ENCODE data around the gene AOC3. TPM values are rescaled to one million over a fixed set of nuclear protein-coding genes. Genes with fewer than 3 reads are reported as not detected.

AOC3 gene
- total and polyA plus RNA-seq, 2 of the 8 experiments (the other 6 are each of a cell fraction or from before 2014, with no cell fraction given), result 2.5 to 2.7 TPM

DNA sequence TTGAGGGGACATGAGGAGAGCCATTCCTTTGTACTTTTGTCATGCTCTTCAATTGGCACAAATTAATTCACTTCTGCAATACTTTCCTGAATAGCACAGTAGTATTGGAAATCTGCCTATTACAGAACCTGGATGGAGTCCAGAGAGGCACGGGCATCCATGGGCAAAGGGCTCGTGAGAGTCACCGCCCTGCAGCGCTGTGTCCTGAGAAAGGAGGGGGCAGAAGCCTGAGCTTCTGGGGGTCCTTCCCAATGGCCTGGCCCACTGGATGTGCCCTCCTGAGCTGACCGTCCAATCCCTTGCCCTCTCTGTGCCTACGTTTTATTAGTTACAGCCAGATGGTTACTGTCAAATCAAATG, 53.1 kb downstream of the AOC3 start:
- no peak overlapping the region for H3K9ac ChIP-seq (replicated peaks in 1 of 4; ENCODE audit: extremely low read depth in 1 of 4, low read depth in 3 of 4, low read length in 3 of 4)
- no peak overlapping the region for H3K14ac ChIP-seq (ENCODE audit: insufficient read length)
- ChIA-PET CTCF (ENCODE audit: partially characterized antibody) (interaction anchor here (0.7 to 3.5 kb wide), 3 partner anchors 13 to 60 kb away, joined by 3 to 16 read pairs (median 3); partner anchors contain the start of gene AOC2), POLR2A (ENCODE audit: partially characterized antibody) (interaction anchor here (1.4 kb wide), 1 partner anchor 56 kb away, joined by 3 read pairs; no protein-coding TSS in a partner anchor)
- 93% methylated on average over 6 of the region's 6 CpGs; no CpG with 5 or more reads in 1 of the 2 experiments for WGBS, 2 experiments (ENCODE audit: extremely low coverage in 1 of 2, insufficient coverage in 1 of 2, insufficient read length in 1 of 2, insufficient replicate concordance in 2 of 2, low coverage in 1 of 2, low lambda C conversion rate in 2 of 2, missing lambda C conversion rate in 1 of 2)
- no peaks in the 10 kb centered on the region for H3K36me3 ChIP-seq (ENCODE audit: control insufficient read depth in 2 of 4, insufficient read depth in 4 of 4, low read length in 3 of 4)
- no peak overlapping the region for H3K27ac ChIP-seq (ENCODE audit: low read depth, low read length)
- no peak overlapping the region; the same call in 1 of the 2 replicates for H3K18ac ChIP-seq (ENCODE audit: extremely low read depth, low read length)
- H2BK120ac ChIP-seq (replicated peaks; ENCODE audit: low read depth, low read length), result no peak overlapping the region
- H3K56ac ChIP-seq (replicated peaks; ENCODE audit: insufficient read length, low read depth, low read length), result no peak overlapping the region
- H4K91ac ChIP-seq (replicated peaks; ENCODE audit: insufficient read length, low read length), result no peak overlapping the region
- FAIRE-seq (no peak), DNase-seq (ENCODE audit: low read depth in 1 of 2, low spot score in 2 of 2) (no peak)
- no peak overlapping the region for H3K4me2 ChIP-seq (ENCODE audit: insufficient read depth in 1 of 2, low read depth in 2 of 2, low read length in 2 of 2)
- H3K9me3 ChIP-seq (ENCODE audit: insufficient read depth in 2 of 2, low read depth in 1 of 2, low read length in 1 of 2), result no peaks in the 10 kb centered on the region
- no peak overlapping the region for H2BK15ac ChIP-seq (ENCODE audit: low read length)
- H3K23me2 ChIP-seq (ENCODE audit: low read depth, low read length), result no peaks in the 10 kb centered on the region
- no peak overlapping the region for H2BK12ac ChIP-seq (ENCODE audit: low read depth, low read length)
- H2BK5ac ChIP-seq (ENCODE audit: low read depth, low read length), result no peak overlapping the region
- no peak overlapping the region for H3K23ac ChIP-seq (ENCODE audit: insufficient read length)
- no peaks in the 10 kb centered on the region for H3K4me1 ChIP-seq (replicated peaks in 1 of 4; ENCODE audit: control insufficient read depth in 3 of 4, insufficient read depth in 4 of 4, low read length in 3 of 4)
- no peak overlapping the region for H3K4ac ChIP-seq (replicated peaks; ENCODE audit: insufficient read length, low read depth, low read length)
- H2BK20ac ChIP-seq (ENCODE audit: low read length), result no peak overlapping the region
- H2AFZ ChIP-seq (ENCODE audit: low read length), result no peak overlapping the region
- H3K79me2 ChIP-seq (ENCODE audit: control insufficient read depth in 1 of 2, insufficient read depth in 2 of 2, low read length in 2 of 2), result no peaks in the 10 kb centered on the region
- no peak overlapping the region for H4K5ac ChIP-seq (ENCODE audit: insufficient read length, low read depth, low read length)
- no peaks in the 10 kb centered on the region for H4K20me1 ChIP-seq (replicated peaks in 1 of 2; ENCODE audit: control insufficient read depth in 1 of 2, insufficient read depth in 2 of 2, low read length in 2 of 2)
- H3K27me3 ChIP-seq (replicated peaks in 1 of 4; ENCODE audit: control insufficient read depth in 3 of 4, extremely low read depth in 1 of 4, insufficient read depth in 3 of 4, low read length in 3 of 4), result no peaks in the 10 kb centered on the region
- H3K79me1 ChIP-seq (ENCODE audit: low read depth, low read length), result no peaks in the 10 kb centered on the region
- no peak overlapping the region for H2AK5ac ChIP-seq (ENCODE audit: low read depth, low read length)
- no peak overlapping the region for H4K8ac ChIP-seq (ENCODE audit: extremely low read depth, insufficient read depth, low read length)
- no peak overlapping the region for H3K4me3 ChIP-seq (ENCODE audit: extremely low read depth in 1 of 4, insufficient read depth in 2 of 4, low read depth in 3 of 4, low read length in 4 of 4)
- TF ChIP-seq, protein P1, sequence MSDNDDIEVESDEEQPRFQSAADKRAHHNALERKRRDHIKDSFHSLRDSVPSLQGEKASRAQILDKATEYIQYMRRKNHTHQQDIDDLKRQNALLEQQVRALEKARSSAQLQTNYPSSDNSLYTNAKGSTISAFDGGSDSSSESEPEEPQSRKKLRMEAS (IDR thresholded peaks at IDR 0.05), result no peak
- TF ChIP-seq JUND (IDR thresholded peaks at IDR 0.05; ENCODE audit: low read length) (no peak), EZH2 (IDR thresholded peaks at IDR 0.05; ENCODE audit: low read depth, low read length, severe bottlenecking) (no peak), KDM5A (IDR thresholded peaks at IDR 0.05; ENCODE audit: low read length) (no peak), CTCF (IDR thresholded peaks at IDR 0.05; ENCODE audit: control extremely low read depth in 1 of 3, insufficient read depth in 1 of 3, low read depth in 1 of 3, low read length in 3 of 3) (no peak), ASH2L (IDR thresholded peaks at IDR 0.05; ENCODE audit: low read length) (no peak), E2F6 (IDR thresholded peaks at IDR 0.05) (no peak), CTBP2 (IDR thresholded peaks at IDR 0.05; ENCODE audit: borderline replicate concordance, insufficient read depth, insufficient read length, low read length) (no peak), CEBPB (IDR thresholded peaks at IDR 0.05; ENCODE audit: low read depth, low read length) (no peak), CBX8 (IDR thresholded peaks at IDR 0.05; ENCODE audit: borderline replicate concordance, low read depth, low read length) (no peak), GTF2F1 (IDR thresholded peaks at IDR 0.05; ENCODE audit: borderline replicate concordance, low read depth, low read length) (no peak)

Measured in H1 (cell line).